ENCODE measurements around the gene HDAC5.
"Not testable (repeated sequence)": the region's sequence is repeated elsewhere in the genome, so short reads cannot be mapped to it uniquely, and the experiment has no call there.

HDAC5 gene

GRCh38 chr17:44066204-44066930 is 57.1 kb downstream of the HDAC5 start, which contains the start of gene LSM12:
Gene LSM12 (minus strand): TSS chr17:44066671. CDS start chr17:44066587, 84 bp downstream.
- DNase-seq: peak; percentile 93

GRCh38 chr17:44065668-44066203 is 57.7 kb downstream of the HDAC5 start:
- DNase-seq: peak; percentile 29

GRCh38 chr17:44063704-44064639 is 59.5 kb downstream of the HDAC5 start:
- DNase-seq: no peak

- no peak for DNase-seq
Measured at GRCh38 chr17:44062871-44063270, 60.6 kb downstream of the HDAC5 start.

- no peak for DNase-seq
Measured at GRCh38 chr17:44061446-44061845, 62.0 kb downstream of the HDAC5 start.

GRCh38 chr17:44059101-44059892 is 64.1 kb downstream of the HDAC5 start:
- DNase-seq: no peak

- DNase-seq: no peak
Measured at GRCh38 chr17:44053125-44053872, 70.1 kb downstream of the HDAC5 start.

GRCh38 chr17:44049294-44050060 is 74.0 kb downstream of the HDAC5 start:
- no peak for DNase-seq

- DNase-seq: not testable (repeated sequence)
Measured at GRCh38 chr17:44046893-44047292, 76.5 kb downstream of the HDAC5 start.

- DNase-seq: no peak
Measured at GRCh38 chr17:44045486-44045885, 78.0 kb downstream of the HDAC5 start.

- no peak for DNase-seq
Measured at GRCh38 chr17:44044071-44044470, 79.4 kb downstream of the HDAC5 start.

- DNase-seq: no peak
Measured at GRCh38 chr17:44043272-44043696, 80.2 kb downstream of the HDAC5 start.

GRCh38 chr17:44039829-44040635 is 83.4 kb downstream of the HDAC5 start:
- DNase-seq: no peak

- no peak for DNase-seq
Measured at GRCh38 chr17:44038604-44039011, 84.8 kb downstream of the HDAC5 start.

- DNase-seq: no peak
Measured at GRCh38 chr17:44037471-44037870, 86.0 kb downstream of the HDAC5 start.

- not testable (repeated sequence) for DNase-seq
Measured at GRCh38 chr17:44034688-44035087, 88.8 kb downstream of the HDAC5 start.

- DNase-seq: no peak
Measured at GRCh38 chr17:44033861-44034408, 89.5 kb downstream of the HDAC5 start.

- DNase-seq: no peak
Measured at GRCh38 chr17:44030482-44030881, 93.0 kb downstream of the HDAC5 start.

GRCh38 chr17:44029736-44030135 is 93.7 kb downstream of the HDAC5 start:
- DNase-seq: no peak
